DMS153 treated with DMSO at 0.1 percent for 48 hours (cell line): ENCODE data around the gene DNAJC27.
A peak's percentile ranks its signal among the peaks of the same experiment; 100 is the strongest.
"Not testable (repeated sequence)": the region's sequence is repeated elsewhere in the genome, so short reads cannot be mapped to it uniquely, and the experiment has no call there.

Experiments used
- DNase-seq: peaks from one replicate; lab custom pipeline; 2025; ENCODE audit not compliant: unreplicated experiment; lab: John Stamatoyannopoulos, UW

DNAJC27 gene

GRCh38 chr2:24971536-24972314 lies at the start of gene DNAJC27:
Gene DNAJC27 (minus strand): TSS chr2:24971955. CDS start chr2:24971904, 51 bp downstream.
- DNase-seq, result peak; percentile 91

GRCh38 chr2:25018681-25019080 lies 46.9 kb upstream of the DNAJC27 start:
- no peak for DNase-seq

- DNase-seq, result no peak
Measured at GRCh38 chr2:25014631-25015030, 42.9 kb upstream of the DNAJC27 start.

GRCh38 chr2:25011342-25011741 lies 39.6 kb upstream of the DNAJC27 start:
- DNase-seq, result not testable (repeated sequence)

- DNase-seq, result peak; percentile 3
Measured at GRCh38 chr2:25009954-25010353, 38.2 kb upstream of the DNAJC27 start.

- DNase-seq, result no peak
Measured at GRCh38 chr2:25002066-25002465, 30.3 kb upstream of the DNAJC27 start.

- DNase-seq, result no peak
Measured at GRCh38 chr2:25001325-25001637, 29.5 kb upstream of the DNAJC27 start.

- DNase-seq, result no peak
Measured at GRCh38 chr2:25000503-25001324, 29.0 kb upstream of the DNAJC27 start.

- no peak for DNase-seq
Measured at GRCh38 chr2:25000036-25000435, 28.3 kb upstream of the DNAJC27 start.

- not testable (repeated sequence) for DNase-seq
Measured at GRCh38 chr2:24999097-24999496, 27.3 kb upstream of the DNAJC27 start.

- DNase-seq, result no peak
Measured at GRCh38 chr2:24994146-24994724, 22.5 kb upstream of the DNAJC27 start.

- DNase-seq, result no peak
Measured at GRCh38 chr2:24993406-24994145, 21.8 kb upstream of the DNAJC27 start.

GRCh38 chr2:24986372-24986771 lies 14.6 kb upstream of the DNAJC27 start:
- DNase-seq, result no peak

- DNase-seq, result no peak
Measured at GRCh38 chr2:24985511-24985910, 13.8 kb upstream of the DNAJC27 start.

GRCh38 chr2:24984912-24985311 lies 13.2 kb upstream of the DNAJC27 start:
- DNase-seq, result no peak

GRCh38 chr2:24981411-24982136 lies 9.8 kb upstream of the DNAJC27 start:
- DNase-seq, result no peak

GRCh38 chr2:24978661-24979060 lies 6.9 kb upstream of the DNAJC27 start:
- DNase-seq, result no peak

GRCh38 chr2:24977631-24978030 lies 5.9 kb upstream of the DNAJC27 start:
- no peak for DNase-seq

GRCh38 chr2:24973812-24974211 lies 2.1 kb upstream of the DNAJC27 start:
- no peak for DNase-seq

- DNase-seq, result peak; percentile 5
Measured at GRCh38 chr2:24972315-24972961, 683 bp upstream of the DNAJC27 start.
